OCI-M2 (cell line): Measurements from ENCODE around the gene SMG6.
"Not testable (repeated sequence)": the region's sequence is repeated elsewhere in the genome, so short reads cannot be mapped to it uniquely, and the experiment has no call there.

Source experiments
- DNase-seq: peaks from one replicate; lab custom pipeline; 2025; ENCODE audit not compliant: unreplicated experiment; lab: John Stamatoyannopoulos, UW

The SMG6 gene

GRCh38 chr17:2181206-2181896 lies 122.2 kb downstream of the SMG6 start:
- DNase-seq: no peak

GRCh38 chr17:2180768-2181167 lies 122.8 kb downstream of the SMG6 start:
- DNase-seq: no peak

- DNase-seq: no peak
Measured at GRCh38 chr17:2179615-2180295, 123.8 kb downstream of the SMG6 start.

GRCh38 chr17:2178798-2179501 lies 124.6 kb downstream of the SMG6 start:
- DNase-seq: no peak

GRCh38 chr17:2177235-2177811 lies 126.3 kb downstream of the SMG6 start:
- DNase-seq: no peak

- DNase-seq: no peak
Measured at GRCh38 chr17:2176499-2177169, 127.0 kb downstream of the SMG6 start.

- no peak for DNase-seq
Measured at GRCh38 chr17:2175294-2175628, 128.3 kb downstream of the SMG6 start.

GRCh38 chr17:2174468-2175293 lies 128.9 kb downstream of the SMG6 start:
- DNase-seq: no peak

- DNase-seq: no peak
Measured at GRCh38 chr17:2174014-2174413, 129.6 kb downstream of the SMG6 start.

- DNase-seq: no peak
Measured at GRCh38 chr17:2172999-2173398, 130.6 kb downstream of the SMG6 start.

GRCh38 chr17:2172077-2172851 lies 131.3 kb downstream of the SMG6 start:
- no peak for DNase-seq

- DNase-seq: no peak
Measured at GRCh38 chr17:2171702-2172076, 131.9 kb downstream of the SMG6 start.

GRCh38 chr17:2170023-2170422 lies 133.6 kb downstream of the SMG6 start:
- DNase-seq: no peak

GRCh38 chr17:2165723-2166122 lies 137.9 kb downstream of the SMG6 start:
- not testable (repeated sequence) for DNase-seq

- no peak for DNase-seq
Measured at GRCh38 chr17:2158396-2158780, 145.2 kb downstream of the SMG6 start.

GRCh38 chr17:2157675-2158395 lies 145.8 kb downstream of the SMG6 start:
- no peak for DNase-seq

GRCh38 chr17:2157081-2157480 lies 146.5 kb downstream of the SMG6 start:
- no peak for DNase-seq

GRCh38 chr17:2156666-2157065 lies 146.9 kb downstream of the SMG6 start:
- DNase-seq: no peak

- no peak for DNase-seq
Measured at GRCh38 chr17:2155573-2155972, 148.0 kb downstream of the SMG6 start.
